Motor neuron (in vitro differentiated cells): Measurements from ENCODE around the gene TKT. TPM values are rescaled to one million over a fixed set of nuclear protein-coding genes. Genes with fewer than 3 reads are reported as not detected.
"Not testable (repeated sequence)": the region's sequence is repeated elsewhere in the genome, so short reads cannot be mapped to it uniquely, and the experiment has no call there.

Experiments
- ATAC-seq, 8 experiments: fragments of 200-7000 bp; cut with Tn5 transposase; replicated peaks in 6 of 8; 2 replicates each; pipeline ENCODE4 v1.8.0; 2021; ENCODE audit warnings: mild to moderate bottlenecking in 8 of 8, moderate library complexity in 8 of 8
- H3K27ac ChIP-seq, 2 donors: fragments of 250-450 bp; sonication (Bioruptor Pico); 2 replicates each; pipeline ENCODE4 v1.9.0; 2021; ENCODE audit warnings: antibody characterized with exemption in 2 of 2, mild to moderate bottlenecking in 2 of 2, moderate library complexity in 1 of 2
- H3K4me1 ChIP-seq, 2 donors: fragments of 250-450 bp; sonication (Bioruptor Pico); replicated peaks in 1 of 2; 2 replicates each; pipeline ENCODE4 v1.6.1; 2021; ENCODE audit warnings: antibody characterized with exemption in 2 of 2, mild to moderate bottlenecking in 2 of 2, moderate library complexity in 1 of 2
- H3K4me3 ChIP-seq, 5 donors: fragments of 250-450 bp; sonication (Bioruptor Pico); 2 replicates each; pipeline ENCODE4 v1.9.0; 2021; ENCODE audit warnings: antibody characterized with exemption in 5 of 5, mild to moderate bottlenecking in 5 of 5, moderate library complexity in 4 of 5
- WGBS, 10 experiments: fragments of 450-650 bp; shearing (Covaris generic); methylation state at CpG; one replicate each; pipeline ENCODE4 v1.0.0; 2022; 5-methylcytosine and 5-hydroxymethylcytosine counted together
- in situ Hi-C, 9 experiments: fragments of 400-800 bp; cut with MboI; loops; one replicate each; pipeline ENCODE4 v1.15.0; 2021; ENCODE audit warnings: low sequenced_read_pairs in 9 of 9, low pct_unique_long_range_greater_than_20kb in 2 of 9; ENCODE audit not compliant: unreplicated experiment in 9 of 9
- total RNA-seq, 8 experiments: library from RNA; unstranded; fragments of 300-600 nt; gene quantifications; 2 replicates each; pipeline versions ENCODE4 v1.2.3 to v1.2.4, GENCODE V29; 2022

Gene TKT
- total RNA-seq, 8 experiments from 2014 or later = 87.0 to 697 (median 139) TPM

GRCh38 chr3:53257465-53257864 is 1.6 kb upstream of the TKT start:
- H3K4me1 ChIP-seq = peaks cover 27 to 32% of the 10 kb centered on the region in 2 donors
- in situ Hi-C loops = no loop called here
- ATAC-seq = no peak
- H3K27ac ChIP-seq = no peak overlapping the region
- WGBS, 10 experiments = 80 to 100% methylated on average over 1 to 2 of the region's 4 CpGs; no CpG with 5 or more reads in 8 of the 10 experiments
- no peak overlapping the region for H3K4me3 ChIP-seq

- no peak for ATAC-seq
- H3K4me1 ChIP-seq = peaks cover 27 to 32% of the 10 kb centered on the region in 2 donors
- H3K4me3 ChIP-seq = no peak overlapping the region
- in situ Hi-C loops = no loop called here
- 80 to 100% (median 100%) methylated on average over 1 to 4 of the region's 5 CpGs; no CpG with 5 or more reads in 4 of the 10 experiments for WGBS, 10 experiments
- no peak overlapping the region for H3K27ac ChIP-seq
Measured at GRCh38 chr3:53256704-53257055, 858 bp upstream of the TKT start.

GRCh38 chr3:53255423-53255774 is 423 bp downstream of the TKT start:
- peak overlapping the region; percentile 79 to 88 for H3K27ac ChIP-seq
- peaks cover 27 to 32% of the 10 kb centered on the region in 2 donors for H3K4me1 ChIP-seq
- WGBS, 10 experiments = 0% methylated on average over 4 of the region's 44 CpGs; no CpG with 5 or more reads in 9 of the 10 experiments
- in situ Hi-C loops = no loop called here
- peak overlapping the region; percentile 62 to 93 (median 81) for H3K4me3 ChIP-seq
- ATAC-seq = peak; percentile 34 to 62 (median 52)

- 0 to 2% (median 0%) methylated on average over 2 to 7 of the region's 32 CpGs; no CpG with 5 or more reads in 6 of the 10 experiments for WGBS, 10 experiments
- Histone ChIP-seq H3K4me1 (peaks cover 27 to 30% of the 10 kb centered on the region in 2 donors), H3K4me3 (peak overlapping the region; percentile 62 to 93 (median 81)), H3K27ac (peak overlapping the region; percentile 79 to 88)
- ATAC-seq = peak; percentile 18 to 66 (median 56)
- in situ Hi-C loops = no loop called here
Measured at GRCh38 chr3:53254509-53255422, 1.1 kb downstream of the TKT start.

GRCh38 chr3:53253707-53254508 is 1.9 kb downstream of the TKT start:
- WGBS, 10 experiments = 20 to 64% (median 40%) methylated on average over 1 to 5 of the region's 7 CpGs; no CpG with 5 or more reads in 5 of the 10 experiments
- peaks cover 20 to 22% of the 10 kb centered on the region in 2 donors for H3K4me1 ChIP-seq
- H3K27ac ChIP-seq = peak overlapping the region; percentile 79 to 88
- no peak for ATAC-seq
- in situ Hi-C loops = no loop called here
- H3K4me3 ChIP-seq = peak overlapping the region; percentile 62 to 93 (median 81)

GRCh38 chr3:53252947-53253322 is 2.9 kb downstream of the TKT start:
- H3K4me3 ChIP-seq, H3K27ac ChIP-seq, in situ Hi-C loops: not testable (repeated sequence)

GRCh38 chr3:53252096-53252946 is 3.5 kb downstream of the TKT start:
- H3K4me1 ChIP-seq = peaks cover 11 to 14% of the 10 kb centered on the region in 2 donors
- in situ Hi-C loops = no loop called here
- peak overlapping the region in 1 of 2 donors; percentile 18 for H3K27ac ChIP-seq
- WGBS, 10 experiments = 15 to 71% (median 30%) methylated on average over 1 to 10 of the region's 10 CpGs
- peak in 1 of 8 experiments; percentile 47 for ATAC-seq
- no peak overlapping the region for H3K4me3 ChIP-seq

More at GRCh38 chr3:53252947-53253322, 2.9 kb downstream of the TKT start:
- H3K4me1 ChIP-seq = peaks cover 11 to 14% of the 10 kb centered on the region in 2 donors
- not testable (repeated sequence) for ATAC-seq
- WGBS, 10 experiments = 53 to 100% (median 87%) methylated on average over 1 to 7 of the region's 8 CpGs; no CpG with 5 or more reads in 1 of the 10 experiments

- Histone ChIP-seq H3K4me1 (peaks cover 11 to 14% of the 10 kb centered on the region in 2 donors), H3K4me3 (no peak overlapping the region), H3K27ac (no peak overlapping the region)
- 20 to 100% (median 88%) methylated on average over 1 to 2 of the region's 4 CpGs; no CpG with 5 or more reads in 5 of the 10 experiments for WGBS, 10 experiments
- in situ Hi-C loops = no loop called here
- ATAC-seq = no peak
Measured at GRCh38 chr3:53250881-53251605, 4.8 kb downstream of the TKT start.

- H3K4me3 ChIP-seq = no peak overlapping the region
- in situ Hi-C loops = no loop called here
Measured at GRCh38 chr3:53250453-53250852, 5.4 kb downstream of the TKT start.

GRCh38 chr3:53248161-53248560 is 7.7 kb downstream of the TKT start:
- 0 to 100% (median 95%) methylated on average over 1 to 6 of the region's 6 CpGs; no CpG with 5 or more reads in 2 of the 10 experiments for WGBS, 10 experiments
- H3K4me3 ChIP-seq = no peak overlapping the region
- H3K27ac ChIP-seq = no peak overlapping the region
- H3K4me1 ChIP-seq = peaks cover 13 to 15% of the 10 kb centered on the region in 2 donors
- ATAC-seq = peak in 3 of 8 experiments; percentile 31 to 59 (median 53)
- in situ Hi-C loops = no loop called here

More at GRCh38 chr3:53250453-53250852, 5.4 kb downstream of the TKT start:
- peaks cover 11 to 14% of the 10 kb centered on the region in 2 donors for H3K4me1 ChIP-seq
- H3K27ac ChIP-seq = no peak overlapping the region
- 80 to 100% (median 90%) methylated on average over 1 to 2 of the region's 3 CpGs; no CpG with 5 or more reads in 4 of the 10 experiments for WGBS, 10 experiments
- no peak for ATAC-seq

GRCh38 chr3:53247619-53248018 is 8.2 kb downstream of the TKT start:
- H3K4me1 ChIP-seq = peaks cover 14 to 15% of the 10 kb centered on the region in 2 donors
- H3K4me3 ChIP-seq = no peak overlapping the region
- no peak overlapping the region for H3K27ac ChIP-seq
- 100% methylated on average over 1 to 2 of the region's 2 CpGs; no CpG with 5 or more reads in 7 of the 10 experiments for WGBS, 10 experiments
- in situ Hi-C loops = no loop called here
- no peak for ATAC-seq

- 80 to 100% (median 100%) methylated on average over 1 to 3 of the region's 8 CpGs; no CpG with 5 or more reads in 5 of the 10 experiments for WGBS, 10 experiments
- Histone ChIP-seq H3K4me3 (no peak overlapping the region), H3K27ac (no peak overlapping the region), H3K4me1 (peaks cover 14 to 15% of the 10 kb centered on the region in 2 donors)
- ATAC-seq = no peak
- in situ Hi-C loops = no loop called here
Measured at GRCh38 chr3:53244271-53244670, 11.6 kb downstream of the TKT start.
